ENCODE measurements around the gene UMAD1. TPM values are rescaled to one million over a fixed set of nuclear protein-coding genes. Genes with fewer than 3 reads are reported as not detected.

The UMAD1 gene
- total and polyA plus RNA-seq, 8 donors = 12.7 to 20.2 (median 15.0) TPM

DNA sequence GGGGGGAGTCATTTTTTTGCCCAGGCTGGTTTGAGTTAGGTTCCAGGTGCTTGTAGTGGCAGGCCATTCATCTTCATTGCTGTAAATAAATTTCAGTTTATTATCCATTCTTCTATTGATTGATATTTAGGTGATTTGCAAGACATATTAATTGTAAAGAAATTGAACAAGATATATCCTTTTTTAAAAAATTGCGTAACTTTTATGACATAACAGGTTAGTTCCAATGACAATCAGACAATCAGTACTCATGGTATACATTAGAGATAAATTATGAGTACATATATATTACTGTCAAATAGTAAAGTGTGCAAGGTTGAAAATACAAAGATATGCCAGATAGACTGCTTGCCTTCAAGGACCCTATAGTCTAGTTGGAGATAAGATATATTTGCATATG is 235.9 kb downstream of the UMAD1 start:
- H3K36me3 ChIP-seq = no peaks in the 10 kb centered on the region
- H3K27me3 ChIP-seq = no peaks in the 10 kb centered on the region
- ATAC-seq = no peak
- H3K4me1 ChIP-seq = no peaks in the 10 kb centered on the region
- intact Hi-C loops (cut with DNase I) = no loop called here
- no peak overlapping the region for H3K27ac ChIP-seq
- no peak for DNase-seq
- H3K9me3 ChIP-seq = no peaks in the 10 kb centered on the region
- no peak overlapping the region for H3K4me3 ChIP-seq
- TF ChIP-seq, protein P1, sequence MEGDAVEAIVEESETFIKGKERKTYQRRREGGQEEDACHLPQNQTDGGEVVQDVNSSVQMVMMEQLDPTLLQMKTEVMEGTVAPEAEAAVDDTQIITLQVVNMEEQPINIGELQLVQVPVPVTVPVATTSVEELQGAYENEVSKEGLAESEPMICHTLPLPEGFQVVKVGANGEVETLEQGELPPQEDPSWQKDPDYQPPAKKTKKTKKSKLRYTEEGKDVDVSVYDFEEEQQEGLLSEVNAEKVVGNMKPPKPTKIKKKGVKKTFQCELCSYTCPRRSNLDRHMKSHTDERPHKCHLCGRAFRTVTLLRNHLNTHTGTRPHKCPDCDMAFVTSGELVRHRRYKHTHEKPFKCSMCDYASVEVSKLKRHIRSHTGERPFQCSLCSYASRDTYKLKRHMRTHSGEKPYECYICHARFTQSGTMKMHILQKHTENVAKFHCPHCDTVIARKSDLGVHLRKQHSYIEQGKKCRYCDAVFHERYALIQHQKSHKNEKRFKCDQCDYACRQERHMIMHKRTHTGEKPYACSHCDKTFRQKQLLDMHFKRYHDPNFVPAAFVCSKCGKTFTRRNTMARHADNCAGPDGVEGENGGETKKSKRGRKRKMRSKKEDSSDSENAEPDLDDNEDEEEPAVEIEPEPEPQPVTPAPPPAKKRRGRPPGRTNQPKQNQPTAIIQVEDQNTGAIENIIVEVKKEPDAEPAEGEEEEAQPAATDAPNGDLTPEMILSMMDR (IDR thresholded peaks at IDR 0.05) = no peak

DNA sequence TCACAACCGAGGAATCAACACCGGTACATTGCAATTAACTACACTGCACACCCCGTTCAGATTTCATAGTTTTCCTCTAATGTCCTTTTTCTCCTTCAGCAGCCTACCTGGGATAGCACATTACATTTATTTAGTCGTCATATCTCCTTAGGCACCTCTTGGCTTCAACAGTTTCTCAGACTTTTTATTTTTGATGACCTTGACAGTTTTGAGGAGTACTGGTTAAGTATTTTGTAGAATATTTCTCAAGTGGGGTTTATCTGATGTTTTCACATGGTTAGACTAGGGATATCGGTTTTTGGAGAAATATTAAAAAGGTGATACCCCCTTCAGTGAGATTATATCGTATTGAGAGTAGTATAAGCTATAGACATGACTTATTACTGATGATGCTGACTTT is 241.0 kb downstream of the UMAD1 start:
- Histone ChIP-seq H3K36me3 (no peaks in the 10 kb centered on the region), H3K27me3 (no peaks in the 10 kb centered on the region), H3K27ac (no peak overlapping the region), H3K4me3 (no peak overlapping the region), H3K4me1 (no peaks in the 10 kb centered on the region), H3K9me3 (no peaks in the 10 kb centered on the region)
- intact Hi-C loops (cut with DNase I) = no loop called here
- no peak for DNase-seq
- TF ChIP-seq, protein P1 (IDR thresholded peaks at IDR 0.05) = no peak
- no peak for ATAC-seq

DNA sequence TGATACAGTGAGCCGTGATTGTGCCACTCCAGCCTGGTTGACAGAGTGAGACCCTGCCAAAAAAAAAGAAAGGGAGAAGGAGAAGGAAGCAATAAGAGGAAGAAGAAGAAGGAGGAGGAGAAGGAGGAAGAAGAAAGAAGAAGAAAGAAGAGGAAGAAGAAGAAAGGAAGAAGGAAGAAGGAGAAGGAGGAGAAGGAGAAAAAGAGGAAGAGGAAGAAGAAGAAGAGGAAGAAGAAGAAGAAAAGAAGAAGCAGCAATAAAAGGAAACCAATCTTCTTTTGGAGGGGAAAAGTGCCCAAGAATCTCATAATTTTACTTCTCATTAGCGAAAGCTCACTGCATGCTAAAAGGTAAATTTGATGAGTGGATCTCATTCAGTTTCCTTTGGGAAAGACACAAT is 242.3 kb downstream of the UMAD1 start:
- no peaks in the 10 kb centered on the region for H3K4me1 ChIP-seq
- no peak for ATAC-seq
- no peak overlapping the region for H3K4me3 ChIP-seq
- intact Hi-C loops (cut with DNase I) = no loop called here
- peak overlapping the region in 1 of 2 donors; percentile 60 for H3K27ac ChIP-seq
- no peaks in the 10 kb centered on the region for H3K9me3 ChIP-seq
- DNase-seq = no peak
- TF ChIP-seq, protein P1 (IDR thresholded peaks at IDR 0.05) = no peak
- H3K27me3 ChIP-seq = no peaks in the 10 kb centered on the region
- no peaks in the 10 kb centered on the region for H3K36me3 ChIP-seq

DNA sequence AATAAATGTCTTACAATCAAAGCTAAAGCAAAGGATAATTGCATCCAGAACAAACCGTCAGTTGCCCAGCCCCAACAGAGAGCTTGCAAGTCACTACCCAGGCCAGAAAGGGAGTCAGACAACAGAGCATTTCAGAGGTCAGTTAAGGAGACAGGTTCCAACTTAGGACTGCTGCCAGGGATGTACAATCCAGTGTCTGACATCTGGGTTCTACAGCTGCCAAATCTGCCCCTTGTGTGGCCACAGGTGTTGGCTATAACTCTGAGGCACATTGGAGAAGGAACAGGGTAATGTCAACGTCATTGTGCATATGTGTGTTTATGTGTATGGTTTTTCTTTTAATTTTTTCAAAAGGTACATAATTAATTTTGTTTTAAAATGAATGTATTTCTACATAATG is 242.8 kb downstream of the UMAD1 start:
- ATAC-seq = no peak
- Histone ChIP-seq H3K9me3 (no peaks in the 10 kb centered on the region), H3K27me3 (no peaks in the 10 kb centered on the region), H3K36me3 (no peaks in the 10 kb centered on the region), H3K4me3 (no peak overlapping the region), H3K27ac (peak overlapping the region in 1 of 2 donors; percentile 60), H3K4me1 (no peaks in the 10 kb centered on the region)
- TF ChIP-seq, protein P1 (IDR thresholded peaks at IDR 0.05) = no peak
- no peak for DNase-seq
- intact Hi-C loops (cut with DNase I) = no loop called here

DNA sequence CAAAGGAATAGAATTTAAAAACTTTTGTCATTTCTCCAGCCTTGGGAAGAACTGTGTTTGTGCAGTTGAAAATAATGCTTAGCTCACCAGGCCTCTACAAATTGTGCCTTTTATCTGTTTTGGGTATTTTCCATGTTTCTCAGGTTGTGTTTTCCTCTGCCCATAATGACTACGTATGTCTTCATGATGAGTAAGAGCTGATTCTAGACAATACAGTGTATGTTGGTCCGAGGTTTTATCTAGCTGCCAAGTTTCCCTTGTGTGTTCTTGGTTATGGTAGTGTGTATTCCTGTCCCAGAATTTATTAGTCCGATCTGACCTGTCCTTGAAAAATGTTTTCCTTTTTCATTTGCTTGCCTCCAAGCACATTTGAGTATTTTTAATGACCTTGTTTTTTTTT is 244.3 kb downstream of the UMAD1 start:
- intact Hi-C loops (cut with DNase I) = no loop called here
- Histone ChIP-seq H3K4me3 (no peak overlapping the region), H3K9me3 (no peaks in the 10 kb centered on the region), H3K27ac (no peak overlapping the region), H3K4me1 (no peaks in the 10 kb centered on the region), H3K27me3 (no peaks in the 10 kb centered on the region), H3K36me3 (no peaks in the 10 kb centered on the region)
- no peak for DNase-seq
- no peak for ATAC-seq
- TF ChIP-seq, protein P1 (IDR thresholded peaks at IDR 0.05) = no peak
